HG02610 (cell line): ENCODE measurements around the gene GPR137.

ENCODE experiments used
- ATAC-seq: cut with Tn5 transposase; IDR thresholded peaks from one replicate; pipeline ENCODE4 v1.9.1; 2021; ENCODE audit warnings: mild to moderate bottlenecking, moderate library complexity; ENCODE audit not compliant: unreplicated experiment

Gene GPR137

GRCh38 chr11:64263021-64263946 lies 22.4 kb upstream of the GPR137 start:
- no peak for ATAC-seq

GRCh38 chr11:64263947-64264317 lies 21.7 kb upstream of the GPR137 start:
- ATAC-seq = no peak

- no peak for ATAC-seq
These were observed 21.2 kb upstream of the GPR137 start for GRCh38 chr11:64264371-64264852.

- no peak for ATAC-seq
These were observed 20.2 kb upstream of the GPR137 start for GRCh38 chr11:64265176-64266160.

GRCh38 chr11:64266339-64266738 lies 19.3 kb upstream of the GPR137 start:
- no peak for ATAC-seq

GRCh38 chr11:64267207-64267945 lies 18.3 kb upstream of the GPR137 start:
- no peak for ATAC-seq

- ATAC-seq = no peak
These were observed 17.4 kb upstream of the GPR137 start for GRCh38 chr11:64268025-64268892.

GRCh38 chr11:64268893-64269539 lies 16.6 kb upstream of the GPR137 start:
- ATAC-seq = peak; percentile 12

GRCh38 chr11:64269540-64270220 lies 16.0 kb upstream of the GPR137 start:
- ATAC-seq = peak; percentile 74

- ATAC-seq = no peak
These were observed 10.4 kb upstream of the GPR137 start for GRCh38 chr11:64275031-64275800.

GRCh38 chr11:64275841-64276240 lies 9.8 kb upstream of the GPR137 start:
- no peak for ATAC-seq

- ATAC-seq = no peak
These were observed 8.8 kb upstream of the GPR137 start for GRCh38 chr11:64276653-64277431.

GRCh38 chr11:64278576-64279190 lies 7.0 kb upstream of the GPR137 start:
- ATAC-seq = no peak

GRCh38 chr11:64281957-64282770 lies 3.5 kb upstream of the GPR137 start:
- ATAC-seq = no peak

GRCh38 chr11:64283092-64283491 lies 2.6 kb upstream of the GPR137 start:
- ATAC-seq = no peak
